Fibroblast of lung (primary cell): ENCODE data around the gene PFKFB2. TPM values are rescaled to one million over a fixed set of nuclear protein-coding genes. Genes with fewer than 3 reads are reported as not detected.

ENCODE experiments used
- DNase-seq, 2 donors: peaks; one replicate each; pipeline versions ENCODE4 v3.0.0 to v3.0.0-alpha.2; 2010; ENCODE audit warnings: low read depth in 2 of 2
- H2AFZ ChIP-seq: 2 replicates; pipeline ENCODE4 v1.5.1; 2012; ENCODE audit warnings: low read length, control low read depth, inconsistent platforms
- H3K27ac ChIP-seq: 2 replicates; pipeline ENCODE4 v1.5.1; 2011; ENCODE audit warnings: low read length, control low read depth; ENCODE audit not compliant: insufficient read depth
- H3K27me3 ChIP-seq: 2 replicates; pipeline ENCODE4 v1.5.1; 2011; ENCODE audit warnings: mild to moderate bottlenecking, low read length; ENCODE audit not compliant: control insufficient read depth, insufficient read depth
- H3K36me3 ChIP-seq: 2 replicates; pipeline ENCODE4 v1.5.1; 2011; ENCODE audit warnings: low read length; ENCODE audit not compliant: control insufficient read depth, insufficient read depth
- H3K4me1 ChIP-seq: 2 replicates; pipeline ENCODE4 v1.5.1; 2011; ENCODE audit warnings: low read length; ENCODE audit not compliant: control insufficient read depth, insufficient read depth; ENCODE audit errors: extremely low read depth
- H3K4me2 ChIP-seq: 2 replicates; pipeline ENCODE4 v1.5.1; 2011; ENCODE audit warnings: low read length, control low read depth; ENCODE audit not compliant: insufficient read depth; ENCODE audit errors: extremely low read depth
- H3K4me3 ChIP-seq, 4 experiments: fragments of 200-600 bp in 1 of 4; sonication (generic) in 1 of 4; replicated peaks in 1 of 4; 2 replicates each; pipeline ENCODE4 v1.5.1; 2011 to 2016; ENCODE audit warnings: low read length in 4 of 4, low read depth in 3 of 4, mild to moderate bottlenecking in 3 of 4, control low read depth in 2 of 4, inconsistent platforms in 1 of 4, mixed read lengths in 1 of 4; ENCODE audit not compliant: insufficient read depth in 1 of 4; ENCODE audit errors: control extremely low read depth in 1 of 4
- H3K79me2 ChIP-seq: 2 replicates; pipeline ENCODE4 v1.5.1; 2012; ENCODE audit warnings: mild to moderate bottlenecking, low read length, inconsistent platforms; ENCODE audit not compliant: control insufficient read depth, insufficient read depth
- H3K9ac ChIP-seq: 2 replicates; pipeline ENCODE4 v1.5.1; 2011; ENCODE audit warnings: mild to moderate bottlenecking, low read length, control low read depth; ENCODE audit not compliant: insufficient read depth
- H3K9me3 ChIP-seq: 2 replicates; pipeline ENCODE4 v1.5.1; 2012; ENCODE audit warnings: low read depth, low read length; ENCODE audit not compliant: control insufficient read depth, insufficient read depth
- H4K20me1 ChIP-seq: 2 replicates; pipeline ENCODE4 v1.5.1; 2011; ENCODE audit warnings: low read length; ENCODE audit not compliant: control insufficient read depth, insufficient read depth; ENCODE audit errors: extremely low read depth
- EZH2 ChIP-seq: IDR thresholded peaks from 2 replicates; pipeline ENCODE4 v1.5.1; 2012; ENCODE audit warnings: low read length, control low read depth, mild to moderate bottlenecking; ENCODE audit errors: missing control alignments
- polyA plus RNA-seq, 2 donors: library from polyadenylated mRNA; depleted of rRNA in 1 of 2; stranded (reverse) in 1 of 2; unstranded in 1 of 2; fragments of >200 nt; gene quantifications; 2 replicates each; pipeline ENCODE4 v1.2.1, GENCODE V29; 2011 to 2012; ENCODE audit warnings: missing spikeins in 1 of 2
- total RNA-seq: library from RNA; depleted of rRNA; stranded (reverse); fragments of >200 nt; gene quantifications from 2 replicates; pipeline ENCODE4 v1.2.1, GENCODE V29; 2014
- TF ChIP-seq, protein P1 (sequence below), 2 donors: IDR thresholded peaks in 1 of 2; conservative IDR thresholded peaks in 1 of 2; 1 replicate in 1 of 2; 2 replicates in 1 of 2; pipeline ENCODE4 v1.5.1; 2011 to 2012; ENCODE audit warnings: low read length in 2 of 2, control low read depth in 1 of 2, inconsistent platforms in 1 of 2, low read depth in 1 of 2, mild to moderate bottlenecking in 1 of 2

Gene PFKFB2
- total and polyA plus RNA-seq, 2 donors (not counting 1 experiment from before 2014, with no cell fraction given): 3.2 to 7.6 TPM

DNA sequence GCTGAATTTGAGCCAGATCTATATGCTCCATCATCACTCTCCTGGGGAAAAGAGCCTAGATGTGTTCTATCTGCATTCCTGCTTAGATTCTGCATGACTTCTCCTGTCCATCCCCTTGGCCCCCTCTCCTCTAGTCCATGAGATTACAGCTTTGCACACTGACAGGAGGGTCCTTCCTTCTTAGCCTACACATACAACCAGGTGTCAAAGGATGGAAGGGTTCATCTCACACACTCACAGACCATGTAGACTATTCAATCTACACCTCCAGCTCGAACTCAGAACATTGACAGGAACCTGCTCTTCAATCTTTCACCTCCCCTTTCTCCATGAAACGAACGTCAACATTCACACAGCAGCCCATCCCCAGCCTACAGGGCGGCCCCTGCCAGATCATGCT, 34.4 kb upstream of the PFKFB2 start:
- Histone ChIP-seq H3K27ac (no peak overlapping the region), H3K27me3 (no peaks in the 10 kb centered on the region), H2AFZ (no peak overlapping the region), H3K4me3 (no peak overlapping the region), H3K9ac (no peak overlapping the region), H3K4me2 (no peak overlapping the region), H3K4me1 (no peaks in the 10 kb centered on the region), H3K9me3 (no peaks in the 10 kb centered on the region), H3K36me3 (no peaks in the 10 kb centered on the region), H4K20me1 (no peaks in the 10 kb centered on the region), H3K79me2 (no peaks in the 10 kb centered on the region)
- no peak for DNase-seq
- TF ChIP-seq, protein P1, sequence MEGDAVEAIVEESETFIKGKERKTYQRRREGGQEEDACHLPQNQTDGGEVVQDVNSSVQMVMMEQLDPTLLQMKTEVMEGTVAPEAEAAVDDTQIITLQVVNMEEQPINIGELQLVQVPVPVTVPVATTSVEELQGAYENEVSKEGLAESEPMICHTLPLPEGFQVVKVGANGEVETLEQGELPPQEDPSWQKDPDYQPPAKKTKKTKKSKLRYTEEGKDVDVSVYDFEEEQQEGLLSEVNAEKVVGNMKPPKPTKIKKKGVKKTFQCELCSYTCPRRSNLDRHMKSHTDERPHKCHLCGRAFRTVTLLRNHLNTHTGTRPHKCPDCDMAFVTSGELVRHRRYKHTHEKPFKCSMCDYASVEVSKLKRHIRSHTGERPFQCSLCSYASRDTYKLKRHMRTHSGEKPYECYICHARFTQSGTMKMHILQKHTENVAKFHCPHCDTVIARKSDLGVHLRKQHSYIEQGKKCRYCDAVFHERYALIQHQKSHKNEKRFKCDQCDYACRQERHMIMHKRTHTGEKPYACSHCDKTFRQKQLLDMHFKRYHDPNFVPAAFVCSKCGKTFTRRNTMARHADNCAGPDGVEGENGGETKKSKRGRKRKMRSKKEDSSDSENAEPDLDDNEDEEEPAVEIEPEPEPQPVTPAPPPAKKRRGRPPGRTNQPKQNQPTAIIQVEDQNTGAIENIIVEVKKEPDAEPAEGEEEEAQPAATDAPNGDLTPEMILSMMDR (conservative IDR thresholded peaks at IDR 0.05 in 1 of 2, IDR thresholded peaks at IDR 0.05 in 1 of 2; ENCODE audit: low read depth in 1 of 2, low read length in 2 of 2): no peak
- no peak for TF ChIP-seq EZH2

DNA sequence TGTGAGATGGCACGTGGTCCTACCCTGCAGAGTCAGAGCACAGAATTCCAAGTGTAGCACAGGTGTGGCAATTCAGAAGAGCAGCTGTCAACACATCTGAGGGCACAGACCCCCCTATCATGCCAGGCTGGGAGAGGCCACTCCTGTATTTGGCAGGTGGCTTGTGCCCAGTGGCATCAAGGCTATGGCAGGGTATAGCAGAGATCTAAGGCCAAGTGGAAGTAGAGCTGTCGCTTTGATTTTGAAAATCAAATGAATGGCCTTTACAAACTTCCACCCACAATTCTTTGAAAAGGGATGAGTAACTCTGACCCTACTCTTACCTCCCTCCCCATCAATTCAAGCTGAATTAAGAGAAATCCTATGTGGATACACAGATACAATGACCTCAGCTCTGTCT, 33.9 kb upstream of the PFKFB2 start:
- no peaks in the 10 kb centered on the region for H3K36me3 ChIP-seq
- no peaks in the 10 kb centered on the region for H3K79me2 ChIP-seq
- no peaks in the 10 kb centered on the region for H3K27me3 ChIP-seq
- H3K9me3 ChIP-seq: no peaks in the 10 kb centered on the region
- H3K9ac ChIP-seq: no peak overlapping the region
- H4K20me1 ChIP-seq: no peaks in the 10 kb centered on the region
- no peak overlapping the region for H2AFZ ChIP-seq
- no peak overlapping the region for H3K27ac ChIP-seq
- H3K4me2 ChIP-seq: no peak overlapping the region
- H3K4me1 ChIP-seq: no peaks in the 10 kb centered on the region
- no peak for DNase-seq
- TF ChIP-seq EZH2: no peak
- TF ChIP-seq, protein P1 (conservative IDR thresholded peaks at IDR 0.05 in 1 of 2, IDR thresholded peaks at IDR 0.05 in 1 of 2; ENCODE audit: low read depth in 1 of 2, low read length in 2 of 2): no peak
- H3K4me3 ChIP-seq: no peak overlapping the region

DNA sequence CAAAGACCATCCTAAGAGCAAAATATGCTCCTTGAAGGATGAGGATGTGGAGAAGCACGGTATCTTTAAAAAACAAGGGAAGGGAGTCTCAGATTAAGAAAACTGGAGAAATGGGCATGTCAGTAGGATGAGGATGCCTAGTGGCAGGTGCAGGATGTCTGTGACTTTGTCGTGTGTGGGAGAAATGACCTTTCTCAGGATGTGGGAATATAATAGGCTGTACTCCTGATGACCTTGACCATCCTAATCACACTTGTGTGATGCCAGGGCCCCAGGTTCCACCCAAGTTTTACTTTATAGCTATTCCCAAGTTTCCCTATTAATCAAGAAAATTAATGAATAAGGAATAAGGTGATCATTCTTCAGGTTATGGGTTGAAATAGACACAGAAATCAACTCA, 33.4 kb upstream of the PFKFB2 start:
- Histone ChIP-seq H3K27ac (no peak overlapping the region), H3K27me3 (no peaks in the 10 kb centered on the region), H3K9me3 (no peaks in the 10 kb centered on the region), H3K36me3 (no peaks in the 10 kb centered on the region), H2AFZ (no peak overlapping the region), H3K4me3 (no peak overlapping the region), H4K20me1 (no peaks in the 10 kb centered on the region), H3K79me2 (no peaks in the 10 kb centered on the region), H3K4me2 (no peak overlapping the region), H3K4me1 (no peaks in the 10 kb centered on the region), H3K9ac (no peak overlapping the region)
- TF ChIP-seq, protein P1 (conservative IDR thresholded peaks at IDR 0.05 in 1 of 2, IDR thresholded peaks at IDR 0.05 in 1 of 2; ENCODE audit: low read depth in 1 of 2, low read length in 2 of 2): no peak
- TF ChIP-seq EZH2: no peak
- DNase-seq: no peak
